ENCODE measurements around the gene FAM200A.
"Not testable (repeated sequence)": the region's sequence is repeated elsewhere in the genome, so short reads cannot be mapped to it uniquely, and the experiment has no call there.

The FAM200A gene

GRCh38 chr7:99554939-99555338 lies 3.0 kb upstream of the FAM200A start:
- TF ChIP-seq CTCF (IDR thresholded peaks at IDR 0.05): no peak
- no peak overlapping the region for H3K27ac Mint-ChIP-seq

GRCh38 chr7:99553039-99553438 lies 1.1 kb upstream of the FAM200A start:
- no peak for DNase-seq
- H3K4me3 Mint-ChIP-seq: peak overlapping the region; percentile 38
- H3K36me3 Mint-ChIP-seq (ENCODE audit: low read depth): peaks cover 51% of the 10 kb centered on the region
- no peak for TF ChIP-seq CTCF (IDR thresholded peaks at IDR 0.05)
- H3K4me1 Mint-ChIP-seq: peaks cover 25% of the 10 kb centered on the region
- H3K9me3 Mint-ChIP-seq: peaks cover 39% of the 10 kb centered on the region
- H3K27ac Mint-ChIP-seq: no peak overlapping the region
- H3K27me3 Mint-ChIP-seq (ENCODE audit: low read depth, poor library complexity): no peaks in the 10 kb centered on the region

More at GRCh38 chr7:99554939-99555338, 3.0 kb upstream of the FAM200A start:
- Mint-ChIP-seq H3K27me3 (ENCODE audit: low read depth, poor library complexity) (no peaks in the 10 kb centered on the region), H3K9me3 (peaks cover 20% of the 10 kb centered on the region), H3K36me3 (ENCODE audit: low read depth) (peaks cover 33% of the 10 kb centered on the region), H3K4me3 (no peak overlapping the region), H3K4me1 (peaks cover 27% of the 10 kb centered on the region)
- no peak for DNase-seq

- H3K27ac Mint-ChIP-seq: peak overlapping the region; percentile 75
- no peak for TF ChIP-seq CTCF (IDR thresholded peaks at IDR 0.05)
- H3K4me3 Mint-ChIP-seq: peak overlapping the region; percentile 95
- H3K27me3 Mint-ChIP-seq (ENCODE audit: low read depth, poor library complexity): no peaks in the 10 kb centered on the region
- DNase-seq: no peak
- H3K9me3 Mint-ChIP-seq: peaks cover 56% of the 10 kb centered on the region
- peaks cover 14% of the 10 kb centered on the region for H3K4me1 Mint-ChIP-seq
- peaks cover 68% of the 10 kb centered on the region for H3K36me3 Mint-ChIP-seq (ENCODE audit: low read depth)
Measured at GRCh38 chr7:99551334-99551733, 580 bp downstream of the FAM200A start.

GRCh38 chr7:99549545-99549944 lies 2.4 kb downstream of the FAM200A start:
- peaks cover 75% of the 10 kb centered on the region for H3K36me3 Mint-ChIP-seq (ENCODE audit: low read depth)
- not testable (repeated sequence) for H3K27me3 Mint-ChIP-seq (ENCODE audit: low read depth, poor library complexity); DNase-seq; H3K27ac Mint-ChIP-seq
- H3K4me1 Mint-ChIP-seq: peaks cover 14% of the 10 kb centered on the region
- peak overlapping the region; percentile 20 for H3K4me3 Mint-ChIP-seq
- peaks cover 71% of the 10 kb centered on the region for H3K9me3 Mint-ChIP-seq

- DNase-seq; H3K27ac Mint-ChIP-seq; H3K4me1 Mint-ChIP-seq; H3K27me3 Mint-ChIP-seq (ENCODE audit: low read depth, poor library complexity); H3K4me3 Mint-ChIP-seq: not testable (repeated sequence)
- Mint-ChIP-seq H3K9me3 (peaks cover 97% of the 10 kb centered on the region), H3K36me3 (ENCODE audit: low read depth) (peaks cover 91% of the 10 kb centered on the region)
Measured at GRCh38 chr7:99545308-99545707, 6.6 kb downstream of the FAM200A start.

GRCh38 chr7:99543916-99544315 lies 8.0 kb downstream of the FAM200A start:
- no peak for DNase-seq
- H3K27me3 Mint-ChIP-seq (ENCODE audit: low read depth, poor library complexity): peaks cover 10% of the 10 kb centered on the region
- H3K27ac Mint-ChIP-seq: no peak overlapping the region
- H3K9me3 Mint-ChIP-seq: peaks cover 97% of the 10 kb centered on the region
- no peaks in the 10 kb centered on the region for H3K4me1 Mint-ChIP-seq
- H3K36me3 Mint-ChIP-seq (ENCODE audit: low read depth): peaks cover 80% of the 10 kb centered on the region
- TF ChIP-seq CTCF (IDR thresholded peaks at IDR 0.05): no peak
- no peak overlapping the region for H3K4me3 Mint-ChIP-seq

GRCh38 chr7:99543081-99543671 lies 8.7 kb downstream of the FAM200A start:
- Mint-ChIP-seq H3K4me1 (no peaks in the 10 kb centered on the region), H3K27me3 (ENCODE audit: low read depth, poor library complexity) (peaks cover 10% of the 10 kb centered on the region), H3K9me3 (peaks cover 97% of the 10 kb centered on the region), H3K36me3 (ENCODE audit: low read depth) (peaks cover 79% of the 10 kb centered on the region), H3K4me3 (no peak overlapping the region), H3K27ac (no peak overlapping the region)
- TF ChIP-seq CTCF (IDR thresholded peaks at IDR 0.05): no peak
- DNase-seq: no peak

Measured in nephron progenitor cell (in vitro differentiated cells).